Right ventricle myocardium inferior (tissue), 1 donor: ENCODE measurements around the gene TPGS1. TPM values are rescaled to one million over a fixed set of nuclear protein-coding genes. Genes with fewer than 3 reads are reported as not detected.

Experiments used
- ATAC-seq: fragments of 200-7000 bp; cut with Tn5 transposase; one replicate; pipeline ENCODE4 v1.9.1; 2020; ENCODE audit warnings: mild to moderate bottlenecking, moderate library complexity
- DNase-seq: peaks from one replicate; pipeline ENCODE4 v3.0.0; 2021; ENCODE audit errors: missing footprints
- intact Hi-C: fragments of 100-400 bp; cut with DNase I; formaldehyde crosslinking; loops from one replicate; pipeline ENCODE4 v1.11.0; 2022
- long read RNA-seq: library from polyadenylated mRNA; unstranded; transcript quantifications from one replicate; pipeline ENCODE4 v2.0.0, GENCODE V29; 2021
- total RNA-seq: library from RNA; stranded (reverse); fragmentation: NEBNext Ultra II Directional; extraction: Animal tissue kit (Norgen Biotek cat#: 25700); gene quantifications from one replicate; pipeline ENCODE4 v1.2.1, GENCODE V29; 2021
- donor health status: DM: no; HTN: yes; CAD: no; lungs with severe emphysema.

Gene TPGS1, protein sequence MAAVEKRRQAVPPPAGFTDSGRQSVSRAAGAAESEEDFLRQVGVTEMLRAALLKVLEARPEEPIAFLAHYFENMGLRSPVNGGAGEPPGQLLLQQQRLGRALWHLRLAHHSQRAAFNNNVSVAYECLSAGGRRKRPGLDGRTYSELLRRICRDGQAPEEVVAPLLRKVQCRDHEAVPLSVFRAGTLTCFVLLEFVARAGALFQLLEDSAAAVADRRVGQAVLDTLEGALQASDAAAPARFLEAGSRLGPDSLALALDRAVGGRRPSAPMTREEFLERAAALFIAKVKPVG
- 10.3 TPM for total RNA-seq
- long read RNA-seq, transcript TPGS1-201 (2 exons, 1,114 nt) = major isoform, 19 of 20 reads
- long read RNA-seq, partial matches to known transcripts = 0 of 20 reads
- long read RNA-seq, other reads (novel, unspliced or antisense) = 1 of 20 reads

- intact Hi-C loops = loop anchor here (2.0 kb wide), 2 partner anchors 25 to 65 kb away; partner anchors contain the start of gene BSG
- peak; percentile 96 for DNase-seq
- peak; percentile 93 for ATAC-seq
Observed at GRCh38 chr19:507286-508203, at the start of gene TPGS1. Gene TPGS1 (plus strand): TSS chr19:507497. CDS start chr19:507507, 10 bp downstream.

DNA sequence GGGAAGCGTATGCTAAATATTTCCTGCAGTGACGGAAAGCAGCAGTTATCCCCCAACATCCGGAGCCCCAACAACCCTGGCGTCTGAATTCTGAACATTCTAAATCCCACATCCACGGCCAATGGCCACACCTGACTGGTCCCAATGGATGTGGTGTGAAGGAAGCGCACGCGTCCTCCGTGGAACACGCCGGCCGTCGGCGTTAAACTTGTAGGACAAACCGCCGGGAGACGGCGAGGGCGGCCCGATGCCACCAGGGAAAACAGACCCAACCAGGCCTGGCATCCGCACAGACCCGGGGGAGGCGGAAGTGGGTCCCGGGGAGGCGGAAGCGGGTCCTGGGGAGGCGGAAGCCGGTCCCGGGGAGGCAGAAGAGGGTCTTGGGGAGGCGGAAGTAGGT, 49.7 kb upstream of the TPGS1 start:
- intact Hi-C loops = no loop called here
- ATAC-seq (no peak), DNase-seq (no peak)

- no peak for DNase-seq
- intact Hi-C loops = no loop called here
- no peak for ATAC-seq
Observed at GRCh38 chr19:458091-459042, 48.9 kb upstream of the TPGS1 start.

GRCh38 chr19:459724-460511, 47.4 kb upstream of the TPGS1 start:
- peak; percentile 81 for ATAC-seq
- intact Hi-C loops = no loop called here
- no peak for DNase-seq

GRCh38 chr19:460877-461720, 46.2 kb upstream of the TPGS1 start, which contains the start of gene SHC2:
Gene SHC2 (minus strand): TSS chr19:461033. CDS start chr19:460996, 37 bp downstream.
- ATAC-seq = peak; percentile 43
- intact Hi-C loops = no loop called here
- no peak for DNase-seq

GRCh38 chr19:461721-462551, 45.4 kb upstream of the TPGS1 start:
- intact Hi-C loops = no loop called here
- ATAC-seq = peak; percentile 17
- no peak for DNase-seq

DNA sequence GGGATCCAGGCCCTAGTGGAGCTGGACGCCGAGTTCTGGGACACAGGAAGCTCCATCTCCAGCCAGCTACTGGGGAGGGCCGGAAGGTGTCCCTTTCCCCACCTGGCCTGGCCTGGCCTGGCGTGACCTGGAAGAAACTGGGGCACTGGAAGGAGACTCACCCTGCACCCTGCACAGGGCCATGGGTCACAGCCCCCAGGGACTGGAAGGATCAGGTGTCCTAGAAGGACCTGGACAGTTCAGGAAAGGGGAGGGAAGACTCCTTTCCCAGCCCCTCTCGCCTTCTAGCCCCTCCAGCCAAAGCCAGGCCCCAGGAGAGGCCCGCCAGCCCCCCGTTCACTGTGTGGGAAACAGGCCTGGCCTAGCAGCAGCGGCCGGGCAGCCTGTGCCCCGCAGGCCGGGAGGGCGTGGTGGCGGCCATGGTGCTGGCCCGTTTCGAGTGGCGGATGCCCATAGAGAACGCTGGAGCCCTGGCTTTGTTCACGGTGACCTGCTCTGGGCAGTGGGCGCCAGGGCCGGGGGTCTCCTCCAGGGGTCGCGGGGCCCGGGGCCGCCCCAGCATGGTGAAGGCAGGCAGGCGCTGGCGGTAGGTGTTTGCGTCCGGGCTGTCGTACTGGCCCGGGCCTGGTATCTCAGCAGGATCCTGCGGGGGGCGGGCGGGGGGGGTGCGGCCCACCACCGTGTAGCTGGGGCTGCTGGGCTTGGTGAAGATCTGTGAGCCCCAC, 43.7 kb upstream of the TPGS1 start:
- intact Hi-C loops = no loop called here
- DNase-seq (no peak), ATAC-seq (no peak)

GRCh38 chr19:464208-464545, 43.1 kb upstream of the TPGS1 start:
- ATAC-seq (no peak), DNase-seq (no peak)
- intact Hi-C loops = no loop called here

DNA sequence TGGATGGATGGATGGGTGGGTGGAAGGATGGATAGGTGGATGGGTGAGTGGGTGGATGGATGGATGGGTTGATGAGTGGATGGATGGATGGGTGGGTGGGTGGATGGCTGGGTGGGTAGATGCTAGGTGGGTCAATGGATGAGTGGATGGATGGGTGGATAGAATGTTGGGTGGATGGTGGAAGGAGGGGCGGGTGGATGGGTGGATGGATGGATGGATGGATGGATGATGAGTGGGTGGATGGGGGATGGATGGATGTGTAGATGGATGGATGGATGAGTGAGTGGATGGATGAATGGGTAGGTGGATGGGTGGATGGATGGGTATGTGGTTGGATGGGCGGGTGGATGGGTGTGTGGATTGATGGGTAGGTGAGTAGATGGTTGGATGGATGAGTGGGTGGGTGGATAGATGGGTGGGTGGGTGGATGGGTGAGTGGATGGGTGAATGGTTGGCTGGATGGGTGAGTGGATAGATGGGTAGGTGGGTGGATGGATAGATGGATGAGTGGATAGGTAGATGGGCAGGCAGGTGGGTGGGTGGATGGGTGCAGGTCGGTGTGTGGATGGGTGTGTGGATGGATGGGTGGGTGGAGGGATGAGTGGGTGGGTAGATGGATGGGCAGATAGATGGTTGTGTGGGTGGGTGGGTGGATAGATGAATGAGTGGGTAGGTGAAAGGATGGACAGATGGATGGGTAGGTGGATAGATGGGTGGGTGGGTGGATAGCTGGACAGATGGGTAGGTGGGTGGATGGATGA, 42.1 kb upstream of the TPGS1 start:
- DNase-seq (no peak), ATAC-seq (no peak)
- intact Hi-C loops = no loop called here

GRCh38 chr19:467554-467953, 39.7 kb upstream of the TPGS1 start:
- no peak for ATAC-seq
- intact Hi-C loops = no loop called here
- DNase-seq = no peak

DNA sequence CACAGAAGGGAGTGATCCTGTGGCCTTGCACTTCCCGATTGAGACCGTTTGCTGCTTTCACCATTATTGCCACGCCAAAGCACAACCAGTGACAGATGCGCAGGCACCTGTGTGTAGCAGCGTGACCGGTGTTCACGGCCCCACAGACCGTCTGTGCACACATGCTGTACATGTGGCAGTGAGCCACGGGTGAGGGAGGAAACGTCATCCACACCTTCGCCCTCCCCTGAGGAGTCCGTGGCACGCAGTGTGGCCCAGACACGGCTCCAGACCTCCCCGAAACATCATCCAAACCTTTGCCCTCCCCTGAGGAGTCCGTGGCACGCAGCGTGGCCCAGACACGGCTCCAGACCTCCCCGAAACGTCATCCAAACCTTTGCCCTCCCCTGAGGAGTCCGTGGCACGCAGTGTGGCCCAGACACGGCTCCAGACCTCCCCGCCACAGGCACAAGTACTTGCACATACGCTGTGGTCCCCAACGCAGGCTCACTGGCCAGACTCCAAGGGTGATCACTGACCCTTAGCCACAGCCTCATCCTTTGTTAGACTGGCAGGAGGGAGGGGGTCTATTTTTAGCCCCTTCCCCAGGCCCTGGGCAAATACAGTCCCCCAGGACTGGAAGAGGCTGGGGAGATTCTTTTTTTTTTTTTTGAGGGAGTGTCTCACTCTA, 38.6 kb upstream of the TPGS1 start:
- intact Hi-C loops = no loop called here
- no peak for ATAC-seq
- DNase-seq = no peak

GRCh38 chr19:469833-470232, 37.5 kb upstream of the TPGS1 start:
- intact Hi-C loops = no loop called here
- DNase-seq (no peak), ATAC-seq (no peak)

GRCh38 chr19:470701-471100, 36.6 kb upstream of the TPGS1 start:
- DNase-seq (no peak), ATAC-seq (no peak)
- intact Hi-C loops = no loop called here

GRCh38 chr19:472005-472858, 35.1 kb upstream of the TPGS1 start:
- intact Hi-C loops = no loop called here
- DNase-seq = no peak
- ATAC-seq = no peak
